ENCODE results near the gene SGIP1. TPM values are rescaled to one million over a fixed set of nuclear protein-coding genes. Genes with fewer than 3 reads are reported as not detected.

Gene SGIP1
- total and polyA plus RNA-seq, 2 of the 4 experiments (the other 2 are of a cell fraction) = 27.1 to 42.7 TPM

- no peaks in the 10 kb centered on the region for H3K9me3 ChIP-seq (ENCODE audit: control insufficient read depth, insufficient read depth, low read length)
- H3K36me3 ChIP-seq (ENCODE audit: control insufficient read depth, insufficient read depth, low read length) = peaks cover 50% of the 10 kb centered on the region
- H3K9ac ChIP-seq (ENCODE audit: low read depth, low read length) = no peak overlapping the region
- no peak overlapping the region for H4K91ac ChIP-seq (ENCODE audit: insufficient read depth, low read depth, low read length)
- no peak overlapping the region for H3K23ac ChIP-seq (ENCODE audit: low read depth, low read length)
- no peak for DNase-seq
- H3K56ac ChIP-seq (ENCODE audit: extremely low read depth, insufficient read depth, low read length) = no peak overlapping the region
- peaks cover 2% of the 10 kb centered on the region; the same call in 1 of the 2 replicates for H4K20me1 ChIP-seq (ENCODE audit: insufficient read depth, low read length)
- no peak overlapping the region for H2AFZ ChIP-seq (replicated peaks; ENCODE audit: low read length, poor library complexity)
- no peak overlapping the region for H2BK5ac ChIP-seq (ENCODE audit: low read depth, low read length, poor library complexity, severe bottlenecking)
- no peak overlapping the region for H3K4me2 ChIP-seq (ENCODE audit: low read depth, low read length)
- H2AK9ac ChIP-seq (replicated peaks; ENCODE audit: low read depth, low read length, poor library complexity) = no peak overlapping the region
- no peak overlapping the region for H4K8ac ChIP-seq (ENCODE audit: low read depth in 2 of 2, low read length in 2 of 2)
- no peak overlapping the region for H3K27ac ChIP-seq (ENCODE audit: insufficient read depth, low read length)
- POLR2A ChIA-PET (ENCODE audit: unreplicated experiment) = no interaction called here
- H3K79me1 ChIP-seq (ENCODE audit: low read depth in 1 of 2, low read length in 2 of 2) = peaks cover 6 to 30% of the 10 kb centered on the region in 2 experiments; a peak in 2 of 4 replicates
- no peak overlapping the region for H3K18ac ChIP-seq (ENCODE audit: low read depth, low read length)
- no peak overlapping the region for H3K4me3 ChIP-seq (ENCODE audit: insufficient read depth, low read depth, low read length)
- WGBS, 2 experiments (ENCODE audit: extremely low coverage in 2 of 2, insufficient read length in 1 of 2) = no CpG with 5 or more reads among the region's 2 CpGs
- H3K27me3 ChIP-seq (ENCODE audit: control insufficient read depth, insufficient read depth, low read length) = no peaks in the 10 kb centered on the region
- no peak overlapping the region for H3K4ac ChIP-seq (ENCODE audit: low read depth, low read length)
- no peak overlapping the region for H2BK15ac ChIP-seq (ENCODE audit: low read depth, low read length)
- no peak for TF ChIP-seq SMC3 (IDR thresholded peaks at IDR 0.05; ENCODE audit: low read depth, low read length)
- no peak for TF ChIP-seq CEBPB (IDR thresholded peaks at IDR 0.05; ENCODE audit: low read depth, low read length)
- peak; percentile 48 for TF ChIP-seq MAFK (IDR thresholded peaks at IDR 0.05; ENCODE audit: low read depth, low read length)
- TF ChIP-seq CHD1 (IDR thresholded peaks at IDR 0.05; ENCODE audit: low read depth, low read length) = no peak
- TF ChIP-seq POLR2A (IDR thresholded peaks at IDR 0.05; ENCODE audit: low read depth, low read length) = no peak
- TF ChIP-seq RFX5 (IDR thresholded peaks at IDR 0.05; ENCODE audit: low read depth, low read length) = no peak
- TF ChIP-seq NFE2L2 (IDR thresholded peaks at IDR 0.05; ENCODE audit: low read depth, low read length) = no peak
- TF ChIP-seq BHLHE40 (IDR thresholded peaks at IDR 0.05; ENCODE audit: low read depth, low read length) = no peak
- peaks cover 7% of the 10 kb centered on the region for H3K4me1 ChIP-seq (ENCODE audit: control insufficient read depth, insufficient read depth, low read length)
- H3K14ac ChIP-seq (replicated peaks; ENCODE audit: low read depth, low read length) = no peak overlapping the region
- dilution Hi-C loops (cut with HindIII; ENCODE audit: low sequenced_read_pairs, unreplicated experiment) (no loop called here), in situ Hi-C loops (cut with MboI; ENCODE audit: low sequenced_read_pairs) (no loop called here), intact Hi-C loops (cut with micrococcal nuclease) (no loop called here)
- no peak overlapping the region for H2BK120ac ChIP-seq (ENCODE audit: low read depth, low read length)
- no peak for ATAC-seq (ENCODE audit: low read depth)
- no peak overlapping the region for H2AK5ac ChIP-seq (ENCODE audit: low read depth, low read length)
- H3K9me1 ChIP-seq (ENCODE audit: insufficient read depth, low read length) = peaks cover 7% of the 10 kb centered on the region
- no peak overlapping the region for H4K5ac ChIP-seq (ENCODE audit: low read depth, low read length)
- BruUV-seq (replicated peaks) = no TSS peak
- CTCF ChIA-PET = interaction anchor here (0.6 to 0.7 kb wide), 2 partner anchors 319 to 1228 kb away, joined by 4 to 5 read pairs; no protein-coding TSS in a partner anchor
- H2BK20ac ChIP-seq (ENCODE audit: low read depth, low read length) = no peak overlapping the region
These were observed 153.4 kb downstream of the SGIP1 start for GRCh38 chr1:66687358-66687757.

Measured in IMR-90 (cell line).